Measurements from ENCODE around the gene ZBTB5. TPM values are rescaled to one million over a fixed set of nuclear protein-coding genes. Genes with fewer than 3 reads are reported as not detected.

Gene ZBTB5
- total and polyA plus RNA-seq, 2 of the 8 experiments (the other 6 are each of a cell fraction or from before 2014, with no cell fraction given) = 13.3 to 14.5 TPM

DNA sequence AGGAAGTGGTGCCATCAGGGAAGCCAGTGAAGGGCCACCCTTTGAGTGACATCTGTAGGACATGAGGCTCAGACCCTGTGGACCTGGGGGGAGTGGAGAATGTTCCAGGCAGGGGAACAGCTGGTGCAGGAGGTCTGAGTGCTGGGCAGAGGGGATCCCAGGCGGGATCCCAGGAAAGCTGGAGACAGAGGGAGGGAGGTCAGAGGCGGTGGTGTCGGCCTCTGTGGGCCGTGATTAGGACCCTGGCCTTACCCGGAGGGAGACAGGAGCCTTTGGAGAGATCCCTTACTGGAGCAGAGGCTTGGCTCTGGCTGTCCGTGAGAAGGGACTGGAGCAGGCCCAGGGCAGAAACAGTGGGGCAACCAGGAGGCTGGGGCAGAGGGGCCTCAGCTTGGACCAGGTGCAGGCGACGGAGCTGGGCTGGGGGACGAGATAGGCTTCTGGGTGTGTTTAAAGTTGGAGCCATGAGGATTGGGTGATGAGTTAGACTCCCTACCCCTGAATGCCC is 54.8 kb downstream of the ZBTB5 start:
- Histone ChIP-seq H4K5ac (ENCODE audit: insufficient read length, low read depth, low read length) (no peak overlapping the region), H2BK12ac (ENCODE audit: low read depth, low read length) (peak overlapping the region; percentile 39; the same call in 1 of the 2 replicates), H3K27me3 (replicated peaks in 1 of 4; ENCODE audit: control insufficient read depth in 3 of 4, extremely low read depth in 1 of 4, insufficient read depth in 3 of 4, low read length in 3 of 4) (no peaks in the 10 kb centered on the region), H2AFZ (ENCODE audit: low read length) (0 out of 2 replicates have a peak overlapping the region, but pooled peaks have one; percentile 55), H2BK120ac (replicated peaks; ENCODE audit: low read depth, low read length) (no peak overlapping the region), H3K79me2 (ENCODE audit: control insufficient read depth in 1 of 2, insufficient read depth in 2 of 2, low read length in 2 of 2) (no peaks in the 10 kb centered on the region), H3K36me3 (ENCODE audit: control insufficient read depth in 2 of 4, insufficient read depth in 4 of 4, low read length in 3 of 4) (no peaks in the 10 kb centered on the region), H3K4ac (replicated peaks; ENCODE audit: insufficient read length, low read depth, low read length) (no peak overlapping the region), H2BK15ac (ENCODE audit: low read length) (no peak overlapping the region), H4K8ac (ENCODE audit: extremely low read depth, insufficient read depth, low read length) (peak overlapping the region; percentile 82; the same call in 1 of the 2 replicates), H2AK5ac (ENCODE audit: low read depth, low read length) (no peak overlapping the region), H3K79me1 (ENCODE audit: low read depth, low read length) (no peaks in the 10 kb centered on the region), H3K27ac (ENCODE audit: low read depth, low read length) (0 out of 2 replicates have a peak overlapping the region, but pooled peaks have one; percentile 20), H2BK5ac (ENCODE audit: low read depth, low read length) (no peak overlapping the region), H3K9ac (replicated peaks in 1 of 4; ENCODE audit: extremely low read depth in 1 of 4, low read depth in 3 of 4, low read length in 3 of 4) (no peak overlapping the region), H3K23me2 (ENCODE audit: low read depth, low read length) (no peaks in the 10 kb centered on the region; the same call in 1 of the 2 replicates), H3K14ac (ENCODE audit: insufficient read length) (no peak overlapping the region), H3K9me3 (ENCODE audit: insufficient read depth in 2 of 2, low read depth in 1 of 2, low read length in 1 of 2) (no peaks in the 10 kb centered on the region), H4K20me1 (replicated peaks in 1 of 2; ENCODE audit: control insufficient read depth in 1 of 2, insufficient read depth in 2 of 2, low read length in 2 of 2) (no peaks in the 10 kb centered on the region), H3K4me3 (ENCODE audit: extremely low read depth in 1 of 4, insufficient read depth in 2 of 4, low read depth in 3 of 4, low read length in 4 of 4) (no peak overlapping the region), H3K4me2 (ENCODE audit: insufficient read depth in 1 of 2, low read depth in 2 of 2, low read length in 2 of 2) (no peak overlapping the region), H3K23ac (ENCODE audit: insufficient read length) (no peak overlapping the region), H2BK20ac (ENCODE audit: low read length) (0 out of 2 replicates have a peak overlapping the region, but pooled peaks have one; percentile 61), H3K4me1 (replicated peaks in 1 of 4; ENCODE audit: control insufficient read depth in 3 of 4, insufficient read depth in 4 of 4, low read length in 3 of 4) (peaks cover 0 to 17% (median 9%) of the 10 kb centered on the region in 4 experiments; a peak in 6 of 7 replicates), H3K18ac (ENCODE audit: extremely low read depth, low read length) (no peak overlapping the region; the same call in 1 of the 2 replicates), H3K56ac (replicated peaks; ENCODE audit: insufficient read length, low read depth, low read length) (no peak overlapping the region), H4K91ac (replicated peaks; ENCODE audit: insufficient read length, low read length) (no peak overlapping the region)
- POLR2A ChIA-PET (ENCODE audit: partially characterized antibody) = interaction anchor here (0.6 to 1.8 kb wide), 6 partner anchors 17 to 55 kb away, joined by 3 to 10 read pairs (median 4); partner anchors contain the start of gene ZBTB5
- FAIRE-seq = no peak
- TF ChIP-seq SP1 (IDR thresholded peaks at IDR 0.05; ENCODE audit: low read depth, low read length) = no peak
- no peak for TF ChIP-seq NANOG (IDR thresholded peaks at IDR 0.05; ENCODE audit: insufficient read depth, low read depth, low read length, poor library complexity, severe bottlenecking)
- no peak for TF ChIP-seq POU5F1 (IDR thresholded peaks at IDR 0.05; ENCODE audit: low read depth, low read length)
- TF ChIP-seq, protein P1, sequence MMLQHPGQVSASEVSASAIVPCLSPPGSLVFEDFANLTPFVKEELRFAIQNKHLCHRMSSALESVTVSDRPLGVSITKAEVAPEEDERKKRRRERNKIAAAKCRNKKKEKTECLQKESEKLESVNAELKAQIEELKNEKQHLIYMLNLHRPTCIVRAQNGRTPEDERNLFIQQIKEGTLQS (IDR thresholded peaks at IDR 0.05; ENCODE audit: insufficient read depth, low read depth, low read length) = no peak
- TF ChIP-seq ZNF274 (IDR thresholded peaks at IDR 0.05; ENCODE audit: borderline replicate concordance, extremely low read depth, low read length) = no peak
- DNase-seq (ENCODE audit: low read depth in 1 of 2, low spot score in 2 of 2) = no peak
- CTCF ChIA-PET (ENCODE audit: partially characterized antibody) = interaction anchor here (0.7 to 3.6 kb wide), 30 partner anchors 8 to 538 kb away, joined by 3 to 28 read pairs (median 5); partner anchors contain the start of gene GRHPR
- 96% methylated on average over 9 of the region's 9 CpGs; no CpG with 5 or more reads in 1 of the 2 experiments for WGBS, 2 experiments (ENCODE audit: extremely low coverage in 1 of 2, insufficient coverage in 1 of 2, insufficient read length in 1 of 2, insufficient replicate concordance in 2 of 2, low coverage in 1 of 2, low lambda C conversion rate in 2 of 2, missing lambda C conversion rate in 1 of 2)

Data from H1 (cell line).